C4-2B (cell line): ENCODE results near the gene LTBP4.

ENCODE experiments used
- H3K27ac ChIP-seq: fragments of 450-650 bp; 2 replicates; pipeline ENCODE4 v1.5.1; 2017
- ZFX ChIP-seq: fragments of 450-650 bp; IDR thresholded peaks from 2 replicates; pipeline ENCODE4 v1.6.1; 2017
- TF ChIP-seq, protein P1 (sequence below): fragments of 450-650 bp; conservative IDR thresholded peaks from 2 replicates; pipeline ENCODE4 v1.5.1; 2017; ENCODE audit warnings: mild to moderate bottlenecking

Gene LTBP4

DNA sequence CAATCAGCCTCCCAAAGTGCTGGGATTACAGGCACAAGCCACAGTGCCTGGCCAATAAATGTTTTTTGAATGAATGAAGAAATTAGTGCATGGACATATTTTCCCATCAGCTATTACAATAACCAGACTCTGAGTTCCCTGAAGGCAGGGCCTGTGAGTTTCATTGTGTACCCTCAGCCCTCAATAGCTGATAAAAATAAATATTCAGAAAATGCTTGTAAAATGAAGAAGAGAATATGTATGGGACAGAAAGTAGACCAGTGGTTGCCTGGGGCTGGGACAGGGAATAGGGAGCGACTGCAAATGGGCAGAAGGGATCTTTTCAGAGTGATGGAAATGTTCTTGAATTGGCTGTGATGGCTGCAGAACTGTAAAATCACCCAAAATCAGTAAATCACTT lies 60.4 kb downstream of the LTBP4 start:
- TF ChIP-seq, protein P1, sequence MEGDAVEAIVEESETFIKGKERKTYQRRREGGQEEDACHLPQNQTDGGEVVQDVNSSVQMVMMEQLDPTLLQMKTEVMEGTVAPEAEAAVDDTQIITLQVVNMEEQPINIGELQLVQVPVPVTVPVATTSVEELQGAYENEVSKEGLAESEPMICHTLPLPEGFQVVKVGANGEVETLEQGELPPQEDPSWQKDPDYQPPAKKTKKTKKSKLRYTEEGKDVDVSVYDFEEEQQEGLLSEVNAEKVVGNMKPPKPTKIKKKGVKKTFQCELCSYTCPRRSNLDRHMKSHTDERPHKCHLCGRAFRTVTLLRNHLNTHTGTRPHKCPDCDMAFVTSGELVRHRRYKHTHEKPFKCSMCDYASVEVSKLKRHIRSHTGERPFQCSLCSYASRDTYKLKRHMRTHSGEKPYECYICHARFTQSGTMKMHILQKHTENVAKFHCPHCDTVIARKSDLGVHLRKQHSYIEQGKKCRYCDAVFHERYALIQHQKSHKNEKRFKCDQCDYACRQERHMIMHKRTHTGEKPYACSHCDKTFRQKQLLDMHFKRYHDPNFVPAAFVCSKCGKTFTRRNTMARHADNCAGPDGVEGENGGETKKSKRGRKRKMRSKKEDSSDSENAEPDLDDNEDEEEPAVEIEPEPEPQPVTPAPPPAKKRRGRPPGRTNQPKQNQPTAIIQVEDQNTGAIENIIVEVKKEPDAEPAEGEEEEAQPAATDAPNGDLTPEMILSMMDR: no peak
- TF ChIP-seq ZFX: no peak
- H3K27ac ChIP-seq: no peak overlapping the region

DNA sequence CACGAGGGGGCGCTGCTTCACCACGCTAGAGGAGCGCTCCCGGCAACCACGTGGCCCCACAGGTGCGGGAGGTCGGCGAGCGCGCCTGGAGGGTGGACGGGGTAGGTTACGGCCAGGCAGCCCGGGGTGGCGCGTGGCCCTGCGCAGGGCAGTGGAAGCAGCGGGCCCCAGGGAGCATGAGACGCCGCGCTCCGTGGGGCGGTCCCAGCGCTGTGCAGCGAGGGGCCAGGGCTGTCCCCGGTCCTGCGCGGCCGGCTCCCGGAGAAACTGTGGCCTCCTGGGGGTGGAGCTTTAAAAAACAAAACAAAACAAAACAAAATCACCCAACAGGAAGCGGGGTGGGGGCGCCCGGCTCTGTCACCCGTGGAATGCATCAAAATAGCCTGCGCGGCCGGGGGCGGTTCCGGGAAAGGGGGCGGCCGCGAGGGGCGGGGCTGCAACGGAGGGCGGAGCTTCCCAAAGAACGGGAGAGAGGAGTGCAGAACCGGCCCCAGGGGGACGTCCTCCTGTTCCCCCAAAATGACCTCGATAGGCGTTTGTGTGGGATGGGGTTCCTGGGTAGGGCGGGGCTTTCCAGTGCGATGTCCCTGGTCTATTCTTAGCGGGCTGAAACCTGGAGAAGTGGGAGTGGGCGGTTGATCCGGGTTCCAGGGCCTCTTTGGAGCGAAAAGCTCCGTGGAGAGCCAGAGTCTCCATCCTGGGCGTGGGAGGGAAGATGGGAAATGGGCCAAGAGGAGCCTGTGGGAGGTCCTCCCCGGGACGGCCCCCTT lies 61.9 kb downstream of the LTBP4 start:
- H3K27ac ChIP-seq: peak overlapping the region; percentile 66
- no peak for TF ChIP-seq ZFX
- TF ChIP-seq, protein P1: peak; percentile 99

DNA sequence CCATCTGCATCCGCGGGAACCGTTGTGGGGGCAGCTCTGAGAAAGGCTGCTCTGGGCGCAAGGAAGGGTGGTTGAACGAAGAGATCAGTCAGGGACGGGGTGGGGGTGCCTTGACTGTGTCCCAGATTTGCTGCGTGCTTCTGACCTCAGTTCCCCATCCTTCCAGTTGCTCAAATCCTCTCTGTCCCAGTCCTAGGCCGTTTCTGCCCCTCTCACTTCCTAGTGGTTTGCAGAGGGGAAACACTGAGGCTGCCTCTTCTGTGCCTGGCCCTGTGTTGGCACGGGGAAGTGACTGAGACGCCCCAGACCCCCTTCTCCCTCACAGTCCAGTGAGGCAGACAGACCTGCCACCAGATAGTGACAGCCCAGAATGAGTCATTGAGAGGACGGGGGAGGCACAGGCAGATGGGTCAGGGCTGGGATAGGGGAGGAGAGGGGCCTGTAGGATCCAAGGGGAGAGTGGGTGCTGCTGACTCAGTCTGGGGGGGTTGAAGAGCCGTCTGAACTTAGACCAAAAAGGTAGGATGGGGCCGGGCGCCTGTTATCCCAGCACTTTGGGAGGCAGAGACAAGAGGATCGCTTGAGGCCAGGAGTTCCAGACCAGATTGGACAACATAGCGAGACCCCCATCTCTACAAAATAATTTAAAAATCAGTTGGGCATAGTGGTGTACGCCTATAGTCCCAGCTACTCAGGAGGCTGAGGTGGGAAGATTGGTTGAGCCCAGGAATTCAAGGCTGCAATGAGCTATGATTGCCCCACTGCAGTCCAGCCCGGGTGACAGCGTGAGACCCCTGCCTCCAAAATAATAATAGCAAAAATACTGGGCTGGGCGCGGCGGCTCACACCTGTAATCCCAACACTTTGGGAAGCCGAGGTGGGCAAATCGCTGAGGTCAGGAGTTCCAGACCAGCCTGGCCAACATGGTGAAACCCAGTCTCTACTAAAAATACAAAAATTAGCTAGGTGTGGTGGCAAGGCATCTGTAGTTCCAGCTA lies 62.8 kb downstream of the LTBP4 start:
- no peak overlapping the region; the same call in 1 of the 2 replicates for H3K27ac ChIP-seq
- no peak for TF ChIP-seq ZFX
- TF ChIP-seq, protein P1: no peak

DNA sequence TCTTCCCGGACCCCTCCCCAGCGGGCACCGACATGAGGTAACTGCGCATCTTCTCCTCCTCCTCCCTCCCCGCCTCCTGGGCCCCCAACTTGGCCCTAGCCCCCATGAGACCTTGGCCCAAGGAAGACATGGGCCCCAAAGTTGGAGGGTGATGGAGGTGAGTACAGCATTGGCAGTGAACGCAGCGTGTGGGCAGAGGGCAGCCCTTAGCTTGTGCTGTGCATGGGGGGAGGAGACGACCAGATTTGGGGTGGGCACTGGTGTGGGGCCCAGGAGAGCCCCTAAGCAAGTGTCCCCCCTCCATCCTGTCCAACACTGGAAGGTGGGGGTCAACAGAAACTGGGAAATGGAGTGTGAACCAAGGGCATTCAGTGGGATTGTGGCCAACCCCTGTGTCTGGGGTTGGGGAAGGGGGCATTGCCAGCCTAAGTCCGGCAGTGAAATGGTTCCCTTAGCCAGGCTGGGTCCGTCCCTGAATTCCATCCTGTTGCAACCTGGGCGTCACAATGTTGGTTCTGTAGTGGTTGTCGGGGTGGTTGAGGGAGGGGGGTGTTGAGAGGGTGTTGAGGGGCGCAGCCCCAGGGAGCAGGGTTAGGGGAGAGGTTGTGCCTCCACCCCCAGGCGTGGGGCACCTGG lies 65.8 kb downstream of the LTBP4 start:
- no peak for TF ChIP-seq ZFX
- TF ChIP-seq, protein P1: no peak
- H3K27ac ChIP-seq: no peak overlapping the region

DNA sequence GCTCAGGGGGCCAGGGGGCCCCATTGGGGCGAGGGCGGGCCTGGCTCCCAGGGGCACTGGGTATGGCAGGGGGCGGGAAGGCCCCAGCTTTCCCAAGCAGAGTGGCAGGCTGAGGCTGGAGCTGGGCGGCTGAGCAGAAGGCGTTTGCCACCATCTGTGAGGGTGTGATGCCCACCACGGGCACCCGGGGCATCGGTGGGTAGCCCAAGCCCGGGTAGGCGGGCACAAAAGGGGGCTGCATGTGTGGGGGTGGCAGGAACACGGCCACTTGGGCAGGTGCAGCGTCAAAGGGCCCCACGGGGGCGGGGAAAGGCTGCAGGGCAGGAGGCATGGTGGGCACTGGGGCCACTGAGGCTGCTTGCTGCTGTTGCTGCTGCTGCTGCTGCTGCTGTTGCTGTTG lies 66.4 kb downstream of the LTBP4 start:
- no peak overlapping the region for H3K27ac ChIP-seq
- TF ChIP-seq ZFX: no peak
- TF ChIP-seq, protein P1: no peak

DNA sequence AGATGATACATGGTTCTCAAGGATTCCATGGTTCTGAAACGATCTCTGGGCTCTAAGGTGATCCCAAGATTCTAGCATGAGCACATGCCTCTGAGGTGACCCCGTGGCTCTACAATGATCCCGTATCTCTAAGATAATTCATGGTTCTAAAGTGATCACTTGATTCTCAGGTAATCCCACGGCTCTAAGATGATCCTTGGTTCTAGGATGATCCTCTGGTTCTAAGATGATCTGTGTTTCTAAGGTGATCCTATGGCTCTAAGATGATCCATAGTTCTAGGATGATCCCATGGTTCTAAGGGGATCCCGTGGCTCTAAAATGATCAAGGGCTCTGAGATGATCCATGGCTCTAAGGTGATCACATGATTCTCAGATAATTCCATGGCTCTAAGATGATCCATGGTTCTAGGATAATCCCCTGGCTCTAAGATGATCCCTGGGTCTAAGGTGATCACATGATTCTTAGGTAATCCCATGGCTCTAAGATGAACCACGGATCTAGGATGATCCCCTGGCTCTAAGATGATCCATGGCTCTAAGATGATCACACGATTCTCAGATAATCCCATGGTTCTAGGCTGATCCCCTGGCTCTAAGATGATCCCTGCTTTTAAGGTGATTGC lies 67.9 kb downstream of the LTBP4 start:
- no peak overlapping the region for H3K27ac ChIP-seq
- no peak for TF ChIP-seq ZFX
- TF ChIP-seq, protein P1: no peak
